H9 (cell line): Measurements from ENCODE around the gene PEX5. TPM values are rescaled to one million over a fixed set of nuclear protein-coding genes. Genes with fewer than 3 reads are reported as not detected.

ENCODE experiments used
- DNase-seq: peaks from one replicate; pipeline ENCODE4 v3.0.0-alpha.2; 2017
- H2AFZ ChIP-seq: one replicate; pipeline ENCODE4 v1.6.1; 2013; ENCODE audit warnings: mild to moderate bottlenecking, low read length, control low read depth, moderate library complexity
- H2AK5ac ChIP-seq: 2 replicates; pipeline ENCODE4 v1.6.1; 2013; ENCODE audit warnings: low read length, control low read depth, mixed read lengths; ENCODE audit not compliant: insufficient read length
- H2BK120ac ChIP-seq: one replicate; pipeline ENCODE4 v1.6.1; 2013; ENCODE audit warnings: low read depth, mild to moderate bottlenecking, low read length, control low read depth, inconsistent platforms; ENCODE audit not compliant: poor library complexity, severe bottlenecking
- H2BK12ac ChIP-seq: 2 replicates; pipeline ENCODE4 v1.6.1; 2013; ENCODE audit warnings: low read length, control low read depth, mixed read lengths, low read depth; ENCODE audit not compliant: insufficient read length
- H2BK15ac ChIP-seq: 2 replicates; pipeline ENCODE4 v1.6.1; 2013; ENCODE audit warnings: low read depth, low read length, control low read depth
- H2BK20ac ChIP-seq: one replicate; pipeline ENCODE4 v1.6.1; 2013; ENCODE audit warnings: low read depth, mild to moderate bottlenecking, low read length, control low read depth, inconsistent platforms; ENCODE audit not compliant: poor library complexity, severe bottlenecking
- H2BK5ac ChIP-seq: 2 replicates; pipeline ENCODE4 v1.6.1; 2013; ENCODE audit warnings: low read length, control low read depth, mixed read lengths; ENCODE audit not compliant: insufficient read length
- H3K14ac ChIP-seq: 2 replicates; pipeline ENCODE4 v1.6.1; 2013; ENCODE audit warnings: low read length, control low read depth; ENCODE audit not compliant: insufficient read depth
- H3K18ac ChIP-seq: 2 replicates; pipeline ENCODE4 v1.6.1; 2013; ENCODE audit warnings: low read depth, mild to moderate bottlenecking, mixed read lengths, low read length, control low read depth; ENCODE audit not compliant: insufficient read length
- H3K23ac ChIP-seq: 2 replicates; pipeline ENCODE4 v1.6.1; 2013; ENCODE audit warnings: low read length, control low read depth, mixed read lengths, low read depth; ENCODE audit not compliant: insufficient read length
- H3K23me2 ChIP-seq: 2 replicates; pipeline ENCODE4 v1.6.1; 2013; ENCODE audit warnings: low read depth, mild to moderate bottlenecking, mixed read lengths, low read length, control low read depth; ENCODE audit not compliant: insufficient read length, poor library complexity, severe bottlenecking
- H3K27ac ChIP-seq: 2 replicates; pipeline ENCODE4 v1.5.1; 2013; ENCODE audit warnings: low read length, control low read depth, mixed read lengths, low read depth; ENCODE audit not compliant: insufficient read length
- H3K27me3 ChIP-seq: 2 replicates; pipeline ENCODE4 v1.6.1; 2013; ENCODE audit warnings: low read length, control low read depth, inconsistent platforms; ENCODE audit not compliant: insufficient read depth
- H3K4ac ChIP-seq: 2 replicates; pipeline ENCODE4 v1.6.1; 2013; ENCODE audit warnings: low read depth, mild to moderate bottlenecking, control low read depth, inconsistent platforms, low read length, moderate library complexity
- H3K4me1 ChIP-seq: 2 replicates; pipeline ENCODE4 v1.6.1; 2013; ENCODE audit warnings: low read length, control low read depth, inconsistent platforms; ENCODE audit not compliant: insufficient read depth
- H3K4me2 ChIP-seq: 2 replicates; pipeline ENCODE4 v1.6.1; 2013; ENCODE audit warnings: low read length, control low read depth, mixed read lengths; ENCODE audit not compliant: insufficient read length, insufficient read depth
- H3K56ac ChIP-seq: 2 replicates; pipeline ENCODE4 v1.6.1; 2013; ENCODE audit warnings: low read depth, mild to moderate bottlenecking, mixed read lengths, low read length, control low read depth; ENCODE audit not compliant: insufficient read length
- H3K79me1 ChIP-seq: 2 replicates; pipeline ENCODE4 v1.6.1; 2013; ENCODE audit warnings: low read depth, mild to moderate bottlenecking, moderate library complexity, low read length, control low read depth, inconsistent platforms; ENCODE audit not compliant: insufficient read depth, poor library complexity, severe bottlenecking
- H3K79me2 ChIP-seq: 2 replicates; pipeline ENCODE4 v1.6.1; 2013; ENCODE audit warnings: low read length, control low read depth, inconsistent platforms; ENCODE audit not compliant: insufficient read depth
- H3K9ac ChIP-seq: 2 replicates; pipeline ENCODE4 v1.6.1; 2013; ENCODE audit warnings: low read length, control low read depth, mixed read lengths; ENCODE audit not compliant: insufficient read length; ENCODE audit errors: extremely low read depth
- H3K9me3 ChIP-seq: one replicate; pipeline ENCODE4 v1.6.1; 2013; ENCODE audit warnings: low read depth, low read length, inconsistent platforms; ENCODE audit not compliant: control insufficient read depth
- H3T11ph ChIP-seq: one replicate; pipeline ENCODE4 v1.6.1; 2013; ENCODE audit warnings: mild to moderate bottlenecking, low read length, control low read depth, inconsistent platforms
- H4K20me1 ChIP-seq: one replicate; pipeline ENCODE4 v1.6.1; 2013; ENCODE audit not compliant: control insufficient read depth, insufficient read length, insufficient read depth
- H4K5ac ChIP-seq: 2 replicates; pipeline ENCODE4 v1.6.1; 2013; ENCODE audit warnings: low read depth, mild to moderate bottlenecking, mixed read lengths, low read length, control low read depth; ENCODE audit not compliant: insufficient read length
- H4K8ac ChIP-seq: replicated peaks from 2 replicates; pipeline ENCODE4 v1.6.1; 2013; ENCODE audit warnings: low read length, control low read depth, mixed read lengths, low read depth; ENCODE audit not compliant: insufficient read length
- H4K91ac ChIP-seq: 2 replicates; pipeline ENCODE4 v1.6.1; 2013; ENCODE audit warnings: low read depth, mild to moderate bottlenecking, moderate library complexity, mixed read lengths, low read length, control low read depth; ENCODE audit not compliant: insufficient read length
- H3K27ac Mint-ChIP-seq, 3 experiments: 2 replicates in 2 of 3; 3 replicates in 1 of 3; pipeline ENCODE4 v1.8.0; 2020 to 2021; ENCODE audit warnings: mixed read lengths in 3 of 3, mild to moderate bottlenecking in 1 of 3, moderate library complexity in 1 of 3
- H3K27me3 Mint-ChIP-seq: 2 replicates; pipeline ENCODE4 v1.8.0; 2021; ENCODE audit warnings: low read depth, mild to moderate bottlenecking, moderate library complexity, mixed read lengths
- H3K36me3 Mint-ChIP-seq, 3 experiments: 2 replicates in 2 of 3; 3 replicates in 1 of 3; pipeline ENCODE4 v1.8.0; 2020 to 2021; ENCODE audit warnings: low read depth in 3 of 3, mixed read lengths in 3 of 3; ENCODE audit not compliant: insufficient read depth in 1 of 3
- H3K4me1 Mint-ChIP-seq, 2 experiments: 2 replicates each; pipeline ENCODE4 v1.8.0; 2020; ENCODE audit warnings: mixed read lengths in 2 of 2
- H3K4me3 Mint-ChIP-seq, 2 experiments: 2 replicates in 1 of 2; 3 replicates in 1 of 2; pipeline ENCODE4 v1.8.0; 2020 to 2021; ENCODE audit warnings: mild to moderate bottlenecking in 2 of 2, mixed read lengths in 2 of 2, moderate library complexity in 1 of 2
- H3K9me3 Mint-ChIP-seq, 2 experiments: 2 replicates in 1 of 2; 3 replicates in 1 of 2; pipeline ENCODE4 v1.8.0; 2020; ENCODE audit warnings: mild to moderate bottlenecking in 2 of 2, mixed read lengths in 2 of 2, moderate library complexity in 1 of 2
- WGBS: extraction: QIAGEN DNeasy Blood & Tissue Kit; methylation state at CpG from one replicate; pipeline ENCODE4 v1.1.7; 2013; ENCODE audit warnings: missing lambda C conversion rate, low lambda C conversion rate, mixed read lengths; ENCODE audit not compliant: insufficient read length; ENCODE audit errors: extremely low coverage; 5-methylcytosine and 5-hydroxymethylcytosine counted together
- total RNA-seq: library from RNA; stranded (reverse); gene quantifications from 2 replicates; pipeline ENCODE4 v1.2.1, GENCODE V29; 2021
- TF ChIP-seq, protein P1 (sequence below): fragments of 200-600 bp; sonication (generic); conservative IDR thresholded peaks from 3 replicates; pipeline ENCODE4 v1.8.0; 2021; ENCODE audit warnings: antibody characterized with exemption, mild to moderate bottlenecking

Gene PEX5
- total RNA-seq, 1 experiment from 2014 or later: 40.5 TPM

GRCh38 chr12:7193674-7194073 is 4.2 kb downstream of the PEX5 start:
- Histone ChIP-seq H2AFZ (no peak overlapping the region), H3K79me1 (no peaks in the 10 kb centered on the region), H3K4me1 (peaks cover 3% of the 10 kb centered on the region; the same call in 1 of the 2 replicates), H4K8ac (no peak overlapping the region), H4K20me1 (no peaks in the 10 kb centered on the region), H3K14ac (no peak overlapping the region), H3T11ph (no peak overlapping the region), H3K23ac (no peak overlapping the region), H3K4me2 (no peak overlapping the region), H3K79me2 (no peaks in the 10 kb centered on the region; the same call in 1 of the 2 replicates), H3K18ac (no peak overlapping the region), H3K4ac (no peak overlapping the region), H2BK5ac (no peak overlapping the region), H3K9ac (no peak overlapping the region), H2AK5ac (no peak overlapping the region), H3K9me3 (no peaks in the 10 kb centered on the region), H2BK15ac (no peak overlapping the region), H3K23me2 (peaks cover 14% of the 10 kb centered on the region), H2BK20ac (no peak overlapping the region), H3K27me3 (no peaks in the 10 kb centered on the region), H4K91ac (no peak overlapping the region), H4K5ac (no peak overlapping the region), H3K56ac (no peak overlapping the region), H2BK12ac (no peak overlapping the region), H3K27ac (no peak overlapping the region), H2BK120ac (no peak overlapping the region)
- TF ChIP-seq, protein P1, sequence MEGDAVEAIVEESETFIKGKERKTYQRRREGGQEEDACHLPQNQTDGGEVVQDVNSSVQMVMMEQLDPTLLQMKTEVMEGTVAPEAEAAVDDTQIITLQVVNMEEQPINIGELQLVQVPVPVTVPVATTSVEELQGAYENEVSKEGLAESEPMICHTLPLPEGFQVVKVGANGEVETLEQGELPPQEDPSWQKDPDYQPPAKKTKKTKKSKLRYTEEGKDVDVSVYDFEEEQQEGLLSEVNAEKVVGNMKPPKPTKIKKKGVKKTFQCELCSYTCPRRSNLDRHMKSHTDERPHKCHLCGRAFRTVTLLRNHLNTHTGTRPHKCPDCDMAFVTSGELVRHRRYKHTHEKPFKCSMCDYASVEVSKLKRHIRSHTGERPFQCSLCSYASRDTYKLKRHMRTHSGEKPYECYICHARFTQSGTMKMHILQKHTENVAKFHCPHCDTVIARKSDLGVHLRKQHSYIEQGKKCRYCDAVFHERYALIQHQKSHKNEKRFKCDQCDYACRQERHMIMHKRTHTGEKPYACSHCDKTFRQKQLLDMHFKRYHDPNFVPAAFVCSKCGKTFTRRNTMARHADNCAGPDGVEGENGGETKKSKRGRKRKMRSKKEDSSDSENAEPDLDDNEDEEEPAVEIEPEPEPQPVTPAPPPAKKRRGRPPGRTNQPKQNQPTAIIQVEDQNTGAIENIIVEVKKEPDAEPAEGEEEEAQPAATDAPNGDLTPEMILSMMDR: no peak
- peaks cover 46 to 53% (median 50%) of the 10 kb centered on the region in 3 experiments for H3K36me3 Mint-ChIP-seq
- H3K4me1 Mint-ChIP-seq: peaks cover 10 to 12% of the 10 kb centered on the region in 2 experiments
- WGBS: no CpG with 5 or more reads among the region's 2 CpGs
- no peak overlapping the region for H3K4me3 Mint-ChIP-seq
- no peaks in the 10 kb centered on the region for H3K27me3 Mint-ChIP-seq
- no peak for DNase-seq
- no peak overlapping the region for H3K27ac Mint-ChIP-seq
- peaks cover 1 to 3% of the 10 kb centered on the region in 2 experiments; a peak in 3 of 5 replicates for H3K9me3 Mint-ChIP-seq
